AG08396 (cell line): Measurements from ENCODE around the gene CCDC60.
"Not testable (repeated sequence)": the region's sequence is repeated elsewhere in the genome, so short reads cannot be mapped to it uniquely, and the experiment has no call there.

Experiments
- DNase-seq: peaks from one replicate; pipeline ENCODE4 v3.0.0; 2012; ENCODE audit warnings: low spot score, mixed read lengths

Gene CCDC60

DNA sequence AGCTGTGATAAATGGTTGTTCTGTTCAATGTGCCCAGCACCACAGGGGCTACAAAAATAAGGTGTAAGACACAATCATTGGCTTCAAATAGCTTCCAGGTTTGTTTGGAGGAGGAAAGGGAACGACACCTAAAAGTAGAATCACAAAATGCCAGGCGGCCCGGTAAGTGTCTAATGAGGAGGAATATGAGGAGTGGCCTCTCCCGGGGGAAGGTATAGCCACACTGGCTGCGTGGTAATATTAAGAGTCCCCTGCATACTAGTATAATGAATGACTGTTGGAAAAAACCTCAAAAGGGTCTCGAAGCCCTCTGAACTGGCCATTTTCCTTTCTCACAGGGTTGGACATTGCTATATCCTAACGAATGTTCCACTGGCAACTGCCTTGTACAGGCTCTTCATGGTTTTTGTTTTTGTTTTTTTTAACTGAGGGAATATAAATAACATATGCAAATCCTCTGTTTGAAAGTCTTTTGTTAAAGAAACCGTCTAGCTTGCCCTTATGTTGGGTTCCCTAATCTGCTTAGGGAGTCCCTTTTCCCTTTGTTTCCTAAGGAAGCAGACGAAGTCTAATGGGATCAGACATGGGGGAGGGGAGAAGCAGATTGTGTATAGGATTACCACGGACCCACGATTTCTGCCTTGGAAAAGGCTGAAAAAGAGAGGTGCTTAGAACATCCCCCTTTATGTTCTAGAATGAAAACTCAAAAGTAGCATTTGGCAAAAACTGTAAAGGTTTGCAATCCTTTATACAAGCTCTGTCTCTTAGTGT, 4.2 kb downstream of the CCDC60 start:
- no peak for DNase-seq

DNA sequence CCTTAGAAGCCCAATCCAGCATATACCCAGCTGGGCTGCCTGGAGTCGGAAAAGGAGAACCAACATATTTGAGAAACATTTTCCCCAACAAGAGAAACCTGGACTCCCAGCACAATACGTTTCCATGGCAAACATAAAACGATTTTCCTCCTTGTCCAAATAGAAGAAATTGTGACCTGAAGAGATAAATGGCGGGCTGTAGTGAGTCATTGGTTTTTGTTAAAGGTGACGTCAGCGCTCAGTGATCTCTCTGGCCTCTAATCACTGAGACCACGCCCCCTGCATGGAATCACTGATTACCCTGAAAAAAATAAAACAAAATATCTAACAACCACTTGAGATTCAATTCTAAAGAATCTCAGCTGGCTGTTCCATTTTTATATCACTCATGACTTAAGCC, 6.0 kb downstream of the CCDC60 start:
- DNase-seq: no peak

GRCh38 chr12:119341020-119341419, 6.5 kb downstream of the CCDC60 start:
- no peak for DNase-seq

GRCh38 chr12:119341988-119342387, 7.5 kb downstream of the CCDC60 start:
- no peak for DNase-seq

GRCh38 chr12:119343130-119343529, 8.6 kb downstream of the CCDC60 start:
- DNase-seq: no peak

DNA sequence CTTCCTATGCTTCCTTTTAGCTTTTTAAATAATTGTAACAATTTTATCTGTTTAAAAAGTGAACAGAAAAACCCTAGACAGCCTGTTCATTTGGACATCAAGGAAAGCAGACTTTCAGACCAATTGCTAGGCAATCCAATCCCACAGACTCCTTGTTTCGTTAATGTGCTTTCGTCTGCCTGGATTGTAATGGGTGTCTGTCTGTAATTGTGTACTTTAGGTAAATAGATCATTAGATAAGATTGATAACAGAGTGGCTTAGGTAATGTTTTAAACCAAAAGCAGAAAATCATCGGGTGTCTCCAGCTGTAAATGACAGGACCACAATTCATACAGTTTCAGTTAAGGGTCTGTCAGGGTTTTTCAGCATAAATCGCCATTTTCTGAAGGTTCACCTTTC, 19.6 kb downstream of the CCDC60 start:
- DNase-seq: no peak

DNA sequence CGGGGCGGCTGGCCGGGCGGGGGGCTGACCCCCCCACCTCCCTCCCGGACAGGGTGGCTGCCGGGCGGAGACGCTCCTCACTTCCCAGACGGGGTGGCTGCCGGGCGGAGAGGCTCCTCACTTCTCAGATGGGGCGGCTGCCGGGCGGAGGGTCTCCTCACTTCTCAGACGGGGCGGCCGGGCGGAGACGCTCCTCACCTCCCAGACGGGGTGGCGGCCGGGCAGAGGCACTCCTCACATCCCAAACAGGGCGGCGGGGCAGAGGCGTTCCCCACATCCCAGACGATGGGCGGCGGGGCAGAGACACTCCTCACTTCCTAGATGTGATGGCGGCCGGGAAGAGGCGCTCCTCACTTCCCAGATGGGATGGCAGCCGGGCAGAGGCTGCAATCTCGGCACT, 25.8 kb downstream of the CCDC60 start:
- DNase-seq: not testable (repeated sequence)

- DNase-seq: no peak
Measured at GRCh38 chr12:119363037-119363436, 28.5 kb downstream of the CCDC60 start.

DNA sequence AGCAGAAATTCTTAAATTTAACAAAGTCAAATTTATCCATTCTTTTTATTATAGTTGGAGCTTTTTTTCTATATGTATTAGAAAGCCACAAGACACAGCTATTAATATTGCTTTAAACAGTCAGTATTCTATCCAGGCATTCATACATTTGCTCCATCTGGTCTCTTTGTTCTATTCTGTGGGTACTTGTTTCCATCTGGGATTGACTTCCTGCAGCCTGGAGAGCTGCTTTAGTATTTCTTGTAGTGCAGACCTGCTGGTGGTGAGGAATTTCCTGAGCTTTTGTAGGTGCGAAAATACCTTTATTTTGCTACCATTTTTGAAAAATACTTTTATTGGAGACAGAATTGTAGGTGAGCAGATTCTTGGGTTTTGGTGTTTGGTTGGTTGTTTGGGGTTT, 29.0 kb downstream of the CCDC60 start:
- no peak for DNase-seq

- no peak for DNase-seq
Measured at GRCh38 chr12:119365451-119365850, 30.9 kb downstream of the CCDC60 start.

- no peak for DNase-seq
Measured at GRCh38 chr12:119366007-119366406, 31.5 kb downstream of the CCDC60 start.

DNA sequence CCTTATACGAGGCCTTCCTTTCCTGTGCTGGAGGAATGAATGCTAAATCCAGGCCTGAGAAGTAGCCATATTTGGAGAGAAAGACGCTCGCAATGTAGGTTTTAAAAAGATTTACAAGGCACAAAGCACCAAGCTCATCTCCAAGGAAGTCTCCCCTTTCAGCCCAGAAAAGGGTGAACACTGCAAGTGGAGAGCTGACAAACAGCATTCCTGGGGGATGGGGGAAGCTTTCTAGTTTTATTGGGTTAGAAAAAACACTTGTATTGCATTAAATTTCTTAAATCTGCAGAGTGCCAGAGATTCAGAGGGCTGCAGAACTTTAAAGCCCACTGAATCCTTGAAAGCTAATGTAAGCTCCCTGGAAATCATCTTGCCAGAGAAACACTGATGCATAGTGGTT, 34.6 kb downstream of the CCDC60 start:
- no peak for DNase-seq

GRCh38 chr12:119369907-119370546, 35.5 kb downstream of the CCDC60 start:
- DNase-seq: no peak

DNA sequence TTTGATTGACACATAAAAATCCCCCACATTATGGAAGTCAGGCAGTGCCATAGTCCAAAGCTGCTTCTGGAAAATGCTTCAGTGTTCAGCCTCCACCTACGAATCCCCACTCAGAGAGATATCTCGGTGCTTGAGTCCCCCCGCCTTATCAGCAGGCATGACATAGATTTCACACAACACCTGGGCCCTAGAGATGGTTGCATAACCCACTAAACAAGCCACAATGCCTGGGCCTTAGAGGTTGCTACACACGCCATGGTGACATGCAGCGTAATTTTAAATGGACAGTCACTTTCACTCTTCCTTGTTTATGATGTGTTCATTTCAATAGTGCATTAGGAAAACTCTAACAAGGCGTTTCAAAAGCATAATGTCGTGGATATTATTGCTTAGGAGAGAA, 38.0 kb downstream of the CCDC60 start:
- no peak for DNase-seq

GRCh38 chr12:119373001-119373400, 38.5 kb downstream of the CCDC60 start:
- DNase-seq: no peak

DNA sequence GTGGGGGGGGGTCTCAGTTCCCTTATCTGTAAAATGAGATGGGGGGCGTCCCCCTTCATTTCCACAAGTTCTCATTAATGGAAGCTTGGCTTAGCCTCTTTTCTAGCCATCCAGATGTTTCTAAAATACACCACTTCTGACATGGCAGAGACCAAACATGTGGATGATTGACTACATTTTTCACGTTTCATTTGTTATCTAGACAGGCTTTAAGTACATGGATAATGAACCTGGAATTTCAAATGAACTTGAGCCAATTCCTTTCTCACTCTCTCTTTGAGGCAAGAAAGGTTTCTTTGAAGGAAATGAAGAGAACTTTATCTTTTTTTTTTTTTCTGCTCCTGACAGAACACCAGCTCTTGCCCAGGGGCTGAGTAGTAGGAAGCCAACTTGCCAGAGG, 39.1 kb downstream of the CCDC60 start:
- no peak for DNase-seq

DNA sequence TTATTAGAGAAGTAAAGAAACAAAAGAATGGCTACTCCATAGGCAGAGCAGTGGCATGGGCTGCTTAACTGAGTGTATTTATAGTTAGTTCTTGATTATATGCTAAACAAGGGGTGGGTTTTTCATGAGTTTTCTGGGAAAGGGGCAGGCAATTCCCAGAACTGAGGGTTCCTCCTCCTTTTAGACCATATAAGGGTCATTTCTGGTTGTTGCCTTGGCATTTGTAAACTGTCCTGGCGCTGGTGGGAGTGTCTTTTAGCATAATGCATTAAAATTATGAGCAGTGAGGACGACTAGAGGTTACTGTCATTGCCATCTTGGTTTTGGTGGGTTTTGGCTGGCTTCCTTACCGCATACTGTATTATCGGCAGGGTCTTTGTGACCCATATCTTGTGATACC, 40.1 kb downstream of the CCDC60 start:
- no peak for DNase-seq

GRCh38 chr12:119375075-119375882, 40.8 kb downstream of the CCDC60 start:
- DNase-seq: no peak

- no peak for DNase-seq
Measured at GRCh38 chr12:119375883-119376190, 41.3 kb downstream of the CCDC60 start.

GRCh38 chr12:119378903-119379302, 44.4 kb downstream of the CCDC60 start:
- no peak for DNase-seq

- DNase-seq: no peak
Measured at GRCh38 chr12:119381471-119382235, 47.1 kb downstream of the CCDC60 start.

DNA sequence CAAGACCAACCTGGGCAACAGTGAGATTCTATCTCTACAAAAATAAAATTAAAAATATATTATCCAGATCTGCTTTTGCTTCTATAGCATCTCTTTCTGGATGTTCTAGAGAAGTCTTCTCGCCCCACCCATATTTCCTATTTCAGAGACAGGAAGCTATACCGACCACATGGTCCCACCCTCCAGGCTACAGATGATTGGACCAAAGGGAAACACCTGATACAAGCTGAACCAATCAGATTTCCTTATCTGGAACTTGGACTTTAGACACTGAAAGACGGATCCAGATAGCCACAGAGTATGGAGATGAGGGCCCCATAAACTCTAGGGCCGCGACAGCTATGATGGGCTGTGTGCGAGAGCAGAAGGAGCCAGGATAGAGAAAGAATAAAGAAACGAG, 48.7 kb downstream of the CCDC60 start:
- DNase-seq: no peak
